GM19324 (cell line): Measurements from ENCODE around the gene KCTD11.
"Not testable (repeated sequence)": the region's sequence is repeated elsewhere in the genome, so short reads cannot be mapped to it uniquely, and the experiment has no call there.

Source experiments
- ATAC-seq: cut with Tn5 transposase; IDR thresholded peaks from one replicate; pipeline ENCODE4 v1.9.1; 2021; ENCODE audit warnings: mild to moderate bottlenecking, moderate library complexity; ENCODE audit not compliant: unreplicated experiment, low FRiP score

The KCTD11 gene

GRCh38 chr17:7368599-7368994, 16.6 kb downstream of the KCTD11 start:
- not testable (repeated sequence) for ATAC-seq

GRCh38 chr17:7369825-7370224, 17.9 kb downstream of the KCTD11 start:
- ATAC-seq: no peak

GRCh38 chr17:7370853-7371252, 18.9 kb downstream of the KCTD11 start:
- ATAC-seq: no peak

GRCh38 chr17:7374353-7374752, 22.4 kb downstream of the KCTD11 start:
- ATAC-seq: no peak

- no peak for ATAC-seq
Measured at GRCh38 chr17:7379134-7379533, 27.2 kb downstream of the KCTD11 start.

- no peak for ATAC-seq
Measured at GRCh38 chr17:7380321-7380720, 28.4 kb downstream of the KCTD11 start.

GRCh38 chr17:7380855-7381683, 29.1 kb downstream of the KCTD11 start, which contains the start of gene TNK1:
Gene TNK1 (plus strand): TSS chr17:7381089. CDS start chr17:7382927, 1,838 bp downstream.
- no peak for ATAC-seq

GRCh38 chr17:7382901-7383300, 30.9 kb downstream of the KCTD11 start:
- no peak for ATAC-seq

- no peak for ATAC-seq
Measured at GRCh38 chr17:7383371-7383741, 31.4 kb downstream of the KCTD11 start.

- ATAC-seq: peak; percentile 62
Measured at GRCh38 chr17:7383742-7384488, 32.0 kb downstream of the KCTD11 start.

- ATAC-seq: no peak
Measured at GRCh38 chr17:7384489-7385081, 32.6 kb downstream of the KCTD11 start.

- no peak for ATAC-seq
Measured at GRCh38 chr17:7388856-7389255, 36.9 kb downstream of the KCTD11 start.

- ATAC-seq: no peak
Measured at GRCh38 chr17:7389924-7390910, 38.3 kb downstream of the KCTD11 start.

- no peak for ATAC-seq
Measured at GRCh38 chr17:7391307-7391706, 39.3 kb downstream of the KCTD11 start.

GRCh38 chr17:7392696-7393612, 41.0 kb downstream of the KCTD11 start:
- ATAC-seq: no peak

GRCh38 chr17:7393613-7394451, 41.9 kb downstream of the KCTD11 start:
- peak; percentile 36 for ATAC-seq

GRCh38 chr17:7394452-7395191, 42.7 kb downstream of the KCTD11 start, which contains the start of gene PLSCR3:
Gene PLSCR3 (minus strand): TSS chr17:7394525. CDS start chr17:7394110, 415 bp downstream.
- peak; percentile 86 for ATAC-seq
